KMS-11 (cell line): ENCODE results near the gene LRRC38.

Source experiments
- H2AFZ ChIP-seq: fragments of 200-600 bp; sonication (generic); 2 replicates; pipeline ENCODE4 v1.6.1; 2016; ENCODE audit warnings: antibody characterized with exemption, mixed run types, low read depth
- H3K27ac ChIP-seq: fragments of 200-600 bp; sonication (generic); 2 replicates; pipeline ENCODE4 v1.6.1; 2016; ENCODE audit warnings: mild to moderate bottlenecking, mixed run types
- H3K27me3 ChIP-seq: fragments of 200-600 bp; sonication (generic); 2 replicates; pipeline ENCODE4 v1.6.1; 2017; ENCODE audit warnings: mild to moderate bottlenecking, low read depth, mixed run types, moderate library complexity; ENCODE audit not compliant: insufficient read depth
- H3K36me3 ChIP-seq: fragments of 200-600 bp; sonication (generic); 2 replicates; pipeline ENCODE4 v1.6.1; 2017; ENCODE audit warnings: mild to moderate bottlenecking, mixed run types; ENCODE audit not compliant: insufficient read depth
- H3K4me1 ChIP-seq: fragments of 200-600 bp; sonication (generic); 2 replicates; pipeline ENCODE4 v1.6.1; 2016; ENCODE audit warnings: mild to moderate bottlenecking, low read depth, mixed run types; ENCODE audit not compliant: poor library complexity, severe bottlenecking
- H3K4me2 ChIP-seq: fragments of 200-600 bp; sonication (generic); 2 replicates; pipeline ENCODE4 v1.7.0; 2016; ENCODE audit warnings: mild to moderate bottlenecking, mixed run types
- H3K4me3 ChIP-seq: fragments of 200-600 bp; sonication (generic); IDR thresholded peaks from 2 replicates; pipeline ENCODE4 v1.6.1; 2017; ENCODE audit warnings: low read depth, low read length, mixed read lengths; ENCODE audit not compliant: insufficient read depth
- H3K79me2 ChIP-seq: fragments of 200-600 bp; sonication (generic); 2 replicates; pipeline ENCODE4 v1.6.1; 2016; ENCODE audit warnings: low read depth, mixed run types; ENCODE audit not compliant: insufficient read depth
- H3K9ac ChIP-seq: fragments of 200-600 bp; sonication (generic); 2 replicates; pipeline ENCODE4 v1.6.1; 2016; ENCODE audit warnings: mild to moderate bottlenecking, mixed run types
- H4K20me1 ChIP-seq: fragments of 200-600 bp; sonication (generic); 2 replicates; pipeline ENCODE4 v1.6.1; 2016; ENCODE audit warnings: mild to moderate bottlenecking, mixed run types; ENCODE audit not compliant: insufficient read depth
- TF ChIP-seq, protein P1 (sequence below): fragments of 200-600 bp; sonication (generic); conservative IDR thresholded peaks from 2 replicates; pipeline ENCODE4 v1.6.1; 2017; ENCODE audit warnings: low read depth, mild to moderate bottlenecking, antibody characterized with exemption, low read length, moderate library complexity, mixed read lengths

The LRRC38 gene

GRCh38 chr1:13513063-13513894 is 524 bp downstream of the LRRC38 start:
- Histone ChIP-seq H3K27ac (no peak overlapping the region), H2AFZ (no peak overlapping the region), H3K4me3 (no peak overlapping the region), H3K4me2 (no peak overlapping the region), H3K27me3 (peaks cover 3% of the 10 kb centered on the region), H3K79me2 (no peaks in the 10 kb centered on the region), H4K20me1 (no peaks in the 10 kb centered on the region), H3K9ac (no peak overlapping the region), H3K36me3 (no peaks in the 10 kb centered on the region), H3K4me1 (no peaks in the 10 kb centered on the region)
- TF ChIP-seq, protein P1, sequence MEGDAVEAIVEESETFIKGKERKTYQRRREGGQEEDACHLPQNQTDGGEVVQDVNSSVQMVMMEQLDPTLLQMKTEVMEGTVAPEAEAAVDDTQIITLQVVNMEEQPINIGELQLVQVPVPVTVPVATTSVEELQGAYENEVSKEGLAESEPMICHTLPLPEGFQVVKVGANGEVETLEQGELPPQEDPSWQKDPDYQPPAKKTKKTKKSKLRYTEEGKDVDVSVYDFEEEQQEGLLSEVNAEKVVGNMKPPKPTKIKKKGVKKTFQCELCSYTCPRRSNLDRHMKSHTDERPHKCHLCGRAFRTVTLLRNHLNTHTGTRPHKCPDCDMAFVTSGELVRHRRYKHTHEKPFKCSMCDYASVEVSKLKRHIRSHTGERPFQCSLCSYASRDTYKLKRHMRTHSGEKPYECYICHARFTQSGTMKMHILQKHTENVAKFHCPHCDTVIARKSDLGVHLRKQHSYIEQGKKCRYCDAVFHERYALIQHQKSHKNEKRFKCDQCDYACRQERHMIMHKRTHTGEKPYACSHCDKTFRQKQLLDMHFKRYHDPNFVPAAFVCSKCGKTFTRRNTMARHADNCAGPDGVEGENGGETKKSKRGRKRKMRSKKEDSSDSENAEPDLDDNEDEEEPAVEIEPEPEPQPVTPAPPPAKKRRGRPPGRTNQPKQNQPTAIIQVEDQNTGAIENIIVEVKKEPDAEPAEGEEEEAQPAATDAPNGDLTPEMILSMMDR: no peak

GRCh38 chr1:13512472-13512871 is 1.3 kb downstream of the LRRC38 start:
- H3K4me2 ChIP-seq: no peak overlapping the region
- H3K9ac ChIP-seq: no peak overlapping the region
- H3K27me3 ChIP-seq: peaks cover 3% of the 10 kb centered on the region

DNA sequence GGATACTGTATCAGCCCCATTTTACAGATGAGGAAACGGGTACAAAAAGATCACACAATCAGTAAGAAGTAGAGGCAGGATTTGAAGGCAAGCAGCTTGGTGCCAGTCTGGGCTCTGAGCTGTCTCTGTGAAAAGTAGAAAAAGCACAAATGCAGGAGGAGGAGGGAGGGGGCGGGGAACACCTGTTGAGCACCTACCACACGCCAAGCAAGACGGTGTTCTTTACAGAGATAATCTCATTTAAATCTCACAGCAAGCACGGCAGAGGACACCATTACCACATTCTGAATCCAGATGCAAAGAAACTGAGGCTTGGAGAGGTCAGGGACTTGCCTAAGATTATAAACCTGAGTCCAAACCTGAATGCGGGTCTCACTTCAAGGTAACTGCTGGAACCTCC is 3.3 kb downstream of the LRRC38 start:
- no peak overlapping the region for H3K27ac ChIP-seq
- no peaks in the 10 kb centered on the region; the same call in 1 of the 2 replicates for H3K27me3 ChIP-seq
- TF ChIP-seq, protein P1: no peak
- H4K20me1 ChIP-seq: no peaks in the 10 kb centered on the region
- H3K79me2 ChIP-seq: no peaks in the 10 kb centered on the region
- no peak overlapping the region for H3K4me2 ChIP-seq
- H3K4me3 ChIP-seq: no peak overlapping the region
- H2AFZ ChIP-seq: no peak overlapping the region
- H3K4me1 ChIP-seq: no peaks in the 10 kb centered on the region
- no peak overlapping the region for H3K9ac ChIP-seq
- H3K36me3 ChIP-seq: no peaks in the 10 kb centered on the region

More at GRCh38 chr1:13512472-13512871, 1.3 kb downstream of the LRRC38 start:
- Histone ChIP-seq H3K36me3 (no peaks in the 10 kb centered on the region), H3K4me3 (no peak overlapping the region), H3K4me1 (no peaks in the 10 kb centered on the region), H2AFZ (no peak overlapping the region), H3K27ac (no peak overlapping the region), H3K79me2 (no peaks in the 10 kb centered on the region), H4K20me1 (no peaks in the 10 kb centered on the region)
- TF ChIP-seq, protein P1: no peak

DNA sequence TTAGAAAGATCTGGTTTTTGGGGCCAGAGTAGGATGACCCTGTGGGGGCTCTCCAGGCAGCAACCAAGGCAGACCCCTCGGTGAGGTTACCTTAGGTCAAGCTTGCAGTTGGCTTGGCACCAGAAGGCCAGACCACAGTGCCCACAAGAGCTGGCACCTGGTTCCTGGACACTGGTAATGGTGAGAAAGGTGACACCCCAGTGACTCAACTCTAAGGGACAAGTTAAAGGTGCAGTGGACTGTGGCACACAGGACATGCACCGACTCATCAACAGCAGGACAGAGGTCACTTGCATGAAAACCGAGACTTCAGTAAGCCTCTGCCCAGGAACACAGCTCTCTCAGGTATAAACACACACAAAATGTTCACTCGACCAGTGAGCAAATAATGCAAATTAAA is 6.7 kb downstream of the LRRC38 start:
- Histone ChIP-seq H4K20me1 (no peaks in the 10 kb centered on the region), H3K36me3 (no peaks in the 10 kb centered on the region), H3K4me2 (no peak overlapping the region), H3K79me2 (no peaks in the 10 kb centered on the region), H3K4me1 (no peaks in the 10 kb centered on the region), H3K27me3 (no peaks in the 10 kb centered on the region; the same call in 1 of the 2 replicates), H3K27ac (no peak overlapping the region), H3K4me3 (no peak overlapping the region), H2AFZ (no peak overlapping the region), H3K9ac (no peak overlapping the region)
- TF ChIP-seq, protein P1: no peak
